HEK293T (cell line): ENCODE data around the gene ANKRD44.
A peak's percentile ranks its signal among the peaks of the same experiment; 100 is the strongest.

Experiments used
- CTCF ChIA-PET: fragments of 350-600 bp; formaldehyde crosslinking; extraction: SDS; loops from one replicate; lab custom pipeline; 2021; ENCODE audit warnings: antibody characterized with exemption, inconsistent platforms; lab: Yijun Ruan, JAX
- POLR2A ChIA-PET: fragments of 350-600 bp; formaldehyde crosslinking; extraction: SDS; loops from one replicate; lab custom pipeline; 2020; ENCODE audit warnings: antibody characterized with exemption, inconsistent platforms; lab: Yijun Ruan, JAX
- DNase-seq: peaks from one replicate; pipeline ENCODE4 v3.0.0; 2012; ENCODE audit warnings: mixed read lengths; ENCODE audit errors: extremely low spot score
- ARNT ChIP-seq: fragments of 450-650 bp; IDR thresholded peaks from 2 replicates; pipeline ENCODE4 v1.6.1; 2017; ENCODE audit warnings: mild to moderate bottlenecking
- BHLHE40 ChIP-seq: fragments of 450-650 bp; IDR thresholded peaks from 2 replicates; pipeline ENCODE4 v1.6.1; 2016; ENCODE audit warnings: mild to moderate bottlenecking, moderate library complexity, borderline replicate concordance
- CTBP1 ChIP-seq: fragments of 450-650 bp; IDR thresholded peaks from 2 replicates; pipeline ENCODE4 v1.6.1; 2016; ENCODE audit warnings: borderline replicate concordance
- ELF4 ChIP-seq: fragments of 450-650 bp; IDR thresholded peaks from 2 replicates; pipeline ENCODE4 v1.6.1; 2017; ENCODE audit warnings: antibody characterized with exemption
- FOXA1 ChIP-seq: fragments of 450-650 bp; IDR thresholded peaks from 2 replicates; pipeline ENCODE4 v1.6.1; 2016; ENCODE audit warnings: mild to moderate bottlenecking
- FOXK2 ChIP-seq: fragments of 450-650 bp; IDR thresholded peaks from 2 replicates; pipeline ENCODE4 v1.6.1; 2016; ENCODE audit warnings: mild to moderate bottlenecking
- FOXM1 ChIP-seq: fragments of 450-650 bp; IDR thresholded peaks from 2 replicates; pipeline ENCODE4 v1.6.1; 2017; ENCODE audit warnings: mild to moderate bottlenecking, borderline replicate concordance
- HDGF ChIP-seq: fragments of 450-650 bp; IDR thresholded peaks from 2 replicates; pipeline ENCODE4 v1.6.1; 2017; ENCODE audit warnings: antibody characterized with exemption, borderline replicate concordance
- L3MBTL2 ChIP-seq: fragments of 450-650 bp; conservative IDR thresholded peaks from 2 replicates; pipeline ENCODE4 v1.6.1; 2016; ENCODE audit warnings: mild to moderate bottlenecking
- LEF1 ChIP-seq: fragments of 450-650 bp; IDR thresholded peaks from 2 replicates; pipeline ENCODE4 v1.6.1; 2017; ENCODE audit warnings: mild to moderate bottlenecking, borderline replicate concordance
- NFRKB ChIP-seq: fragments of 450-650 bp; IDR thresholded peaks from 2 replicates; pipeline ENCODE4 v1.6.1; 2016; ENCODE audit warnings: mild to moderate bottlenecking, moderate library complexity
- PKNOX1 ChIP-seq: fragments of 450-650 bp; IDR thresholded peaks from 2 replicates; pipeline ENCODE4 v1.6.1; 2016
- SP1 ChIP-seq: fragments of 450-650 bp; IDR thresholded peaks from 2 replicates; pipeline ENCODE4 v1.6.1; 2017
- SUZ12 ChIP-seq: fragments of 450-650 bp; IDR thresholded peaks from 2 replicates; pipeline ENCODE4 v1.6.1; 2016; ENCODE audit warnings: mild to moderate bottlenecking
- TARDBP ChIP-seq: fragments of 450-650 bp; IDR thresholded peaks from 2 replicates; pipeline ENCODE4 v1.6.1; 2016
- ZNF384 ChIP-seq: fragments of 450-650 bp; IDR thresholded peaks from 2 replicates; pipeline ENCODE4 v1.6.1; 2016

ANKRD44 gene

DNA sequence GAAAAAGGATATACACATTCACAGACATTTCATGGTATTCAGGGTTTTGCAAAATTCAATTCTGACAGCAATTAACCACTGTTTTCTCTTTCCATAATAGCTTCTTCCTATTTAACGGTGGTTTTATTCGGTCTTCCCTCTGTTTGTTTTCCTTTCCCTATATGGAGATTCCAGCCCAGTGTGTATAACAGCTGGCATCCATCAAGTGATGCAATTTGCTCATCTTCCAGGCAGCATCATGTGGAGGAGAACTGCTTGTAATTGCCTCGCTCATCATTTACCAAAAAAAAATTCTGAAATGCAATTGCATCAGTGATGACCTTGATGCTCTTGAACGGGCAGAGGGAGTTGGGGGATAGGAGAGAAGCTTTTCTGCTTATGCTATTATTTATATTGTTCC lies 218.1 kb downstream of the ANKRD44 start:
- no peak for TF ChIP-seq L3MBTL2
- 0 out of 2 replicates have a peak, but pooled peaks have one; percentile 17 for TF ChIP-seq CTBP1
- CTCF ChIA-PET: interaction anchor here (0.6 kb wide), 1 partner anchor 360 kb away, joined by 7 read pairs; no protein-coding TSS in a partner anchor
- POLR2A ChIA-PET: no interaction called here
- DNase-seq: no peak

- no peak for TF ChIP-seq TARDBP
- TF ChIP-seq LEF1: no peak
- TF ChIP-seq FOXM1: no peak
- TF ChIP-seq ELF4: no peak
- no peak for TF ChIP-seq CTBP1
- TF ChIP-seq HDGF: no peak
- no peak for TF ChIP-seq L3MBTL2
- TF ChIP-seq BHLHE40: no peak
- TF ChIP-seq ARNT: no peak
- TF ChIP-seq ZNF384: no peak
- no peak for TF ChIP-seq SUZ12
- TF ChIP-seq NFRKB: no peak
- no peak for TF ChIP-seq FOXA1
- no peak for TF ChIP-seq FOXK2
- no peak for TF ChIP-seq SP1
- TF ChIP-seq PKNOX1: no peak
- POLR2A ChIA-PET: no interaction called here
- no peak for DNase-seq
- CTCF ChIA-PET: interaction anchor here (0.7 to 1.3 kb wide), 3 partner anchors 15 to 77 kb away, joined by 3 to 6 read pairs (median 4); no protein-coding TSS in a partner anchor
Observed at GRCh38 chr2:197090742-197091367, 219.7 kb downstream of the ANKRD44 start.

- no peak for DNase-seq
- CTCF ChIA-PET: no interaction called here
- POLR2A ChIA-PET: no interaction called here
- no peak for TF ChIP-seq FOXM1
- no peak for TF ChIP-seq NFRKB
- TF ChIP-seq ZNF384: no peak
Observed at GRCh38 chr2:197089655-197090054, 220.9 kb downstream of the ANKRD44 start.

- DNase-seq: no peak
- CTCF ChIA-PET: no interaction called here
- TF ChIP-seq L3MBTL2 (0 out of 2 replicates have a peak, but pooled peaks have one; percentile 37), NFRKB (no peak), ELF4 (no peak), CTBP1 (no peak), FOXM1 (no peak), FOXA1 (no peak), SP1 (no peak)
- POLR2A ChIA-PET: no interaction called here
Observed at GRCh38 chr2:197088694-197089093, 221.9 kb downstream of the ANKRD44 start.

GRCh38 chr2:197086500-197086899 lies 224.1 kb downstream of the ANKRD44 start:
- CTCF ChIA-PET: no interaction called here
- no peak for DNase-seq
- TF ChIP-seq FOXK2 (no peak), ZNF384 (no peak), SUZ12 (no peak), FOXM1 (no peak), CTBP1 (no peak), TARDBP (no peak), HDGF (no peak), SP1 (no peak), PKNOX1 (no peak), L3MBTL2 (no peak), ARNT (no peak), LEF1 (no peak), ELF4 (no peak), NFRKB (no peak), FOXA1 (no peak)
- POLR2A ChIA-PET: no interaction called here

DNA sequence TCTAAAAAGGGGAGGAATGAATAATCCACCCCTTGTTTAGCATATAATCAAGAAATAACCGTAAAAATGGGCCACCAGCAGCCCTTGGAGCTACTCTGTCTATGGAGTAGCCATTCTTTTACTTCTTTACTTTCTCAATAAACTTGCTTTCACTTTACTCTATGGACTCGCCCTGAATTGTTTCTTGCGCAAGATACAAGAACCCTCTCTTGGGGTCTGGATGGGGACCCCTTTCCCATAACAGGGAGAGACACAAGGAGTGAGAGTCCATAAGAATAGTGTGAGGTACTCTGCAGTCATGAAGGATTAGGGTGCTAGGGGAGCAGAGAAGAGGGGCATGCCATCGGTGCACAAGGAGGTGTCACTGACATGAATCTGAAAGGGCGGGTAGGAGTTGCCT lies 224.9 kb downstream of the ANKRD44 start:
- TF ChIP-seq NFRKB (no peak), HDGF (no peak), ELF4 (no peak), FOXM1 (no peak), FOXK2 (no peak), L3MBTL2 (no peak), BHLHE40 (no peak), LEF1 (no peak), PKNOX1 (no peak), FOXA1 (no peak), SUZ12 (no peak), ARNT (no peak), SP1 (no peak)
- ChIA-PET CTCF (no interaction called here), POLR2A (no interaction called here)
- DNase-seq: no peak

GRCh38 chr2:197081294-197081693 lies 229.3 kb downstream of the ANKRD44 start:
- ChIA-PET CTCF (no interaction called here), POLR2A (no interaction called here)
- TF ChIP-seq ARNT (no peak), BHLHE40 (no peak), PKNOX1 (no peak)
- no peak for DNase-seq
